ENCODE measurements around the gene ZNF212.

The ZNF212 gene

GRCh38 chr7:149239345-149240143, at the start of gene ZNF212:
Gene ZNF212, plus strand, starts transcription at chr7:149239651. Its CDS starts 128 bp downstream, at chr7:149239779.
- peak; percentile 22 to 90 (median 84) for DNase-seq

GRCh38 chr7:149191851-149192250, 47.6 kb upstream of the ZNF212 start:
- DNase-seq: no peak

GRCh38 chr7:149194799-149195179, 44.7 kb upstream of the ZNF212 start:
- DNase-seq: no peak

GRCh38 chr7:149195180-149196150, 44.0 kb upstream of the ZNF212 start, which contains the start of gene ZNF282:
Gene ZNF282, plus strand, starts transcription at chr7:149195546. Its CDS starts 44 bp downstream, at chr7:149195590.
- DNase-seq: peak; percentile 46 to 88 (median 82)

GRCh38 chr7:149196151-149196704, 43.2 kb upstream of the ZNF212 start:
- peak in 2 of 14 donors; percentile 4 to 33 for DNase-seq

- no peak for DNase-seq
These were observed 42.7 kb upstream of the ZNF212 start for GRCh38 chr7:149196705-149197171.

- DNase-seq: no peak
These were observed 41.8 kb upstream of the ZNF212 start for GRCh38 chr7:149197675-149198074.

- no peak for DNase-seq
These were observed 41.2 kb upstream of the ZNF212 start for GRCh38 chr7:149198161-149198816.

GRCh38 chr7:149199234-149199995, 40.0 kb upstream of the ZNF212 start:
- no peak for DNase-seq

- DNase-seq: no peak
These were observed 36.6 kb upstream of the ZNF212 start for GRCh38 chr7:149202831-149203231.

GRCh38 chr7:149205690-149206381, 33.6 kb upstream of the ZNF212 start:
- DNase-seq: no peak

- DNase-seq: no peak
These were observed 32.0 kb upstream of the ZNF212 start for GRCh38 chr7:149207324-149208035.

GRCh38 chr7:149209518-149210269, 29.8 kb upstream of the ZNF212 start:
- no peak for DNase-seq

GRCh38 chr7:149210551-149210950, 28.9 kb upstream of the ZNF212 start:
- no peak for DNase-seq

GRCh38 chr7:149214020-149214720, 25.3 kb upstream of the ZNF212 start:
- no peak for DNase-seq

GRCh38 chr7:149216402-149216801, 23.0 kb upstream of the ZNF212 start:
- no peak for DNase-seq

- no peak for DNase-seq
These were observed 21.9 kb upstream of the ZNF212 start for GRCh38 chr7:149217570-149217969.
